ENCODE measurements around the gene TOLLIP. TPM values are rescaled to one million over a fixed set of nuclear protein-coding genes. Genes with fewer than 3 reads are reported as not detected.
"Not testable (repeated sequence)": the region's sequence is repeated elsewhere in the genome, so short reads cannot be mapped to it uniquely, and the experiment has no call there.

The TOLLIP gene
- total and polyA plus RNA-seq, 4 donors = 20.0 to 52.1 (median 34.9) TPM

DNA sequence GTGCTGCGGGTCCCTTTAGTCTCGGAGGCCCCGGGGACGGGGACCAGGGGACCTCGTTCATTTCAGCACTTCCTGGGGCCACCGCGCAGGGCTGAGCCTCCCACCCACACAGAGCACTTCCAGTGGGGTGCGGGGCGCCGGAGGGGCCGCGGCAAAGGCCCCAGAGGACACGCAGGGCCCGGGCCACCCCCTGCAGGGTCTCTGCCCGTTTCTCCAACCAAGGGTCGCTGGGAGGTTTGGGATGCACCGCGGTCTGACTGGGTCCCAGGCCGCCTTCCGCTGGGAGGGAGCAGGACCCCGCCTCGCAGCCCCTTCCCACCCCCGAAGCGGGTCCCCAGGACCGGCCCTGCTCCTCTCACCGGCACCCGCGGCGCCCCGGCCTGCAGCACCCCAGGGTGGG, 37.5 kb downstream of the TOLLIP start:
- H3K27me3 ChIP-seq (ENCODE audit: control insufficient read depth in 1 of 2, insufficient read depth in 2 of 2, low read length in 1 of 2) = no peaks in the 10 kb centered on the region
- no peaks in the 10 kb centered on the region for H3K36me3 ChIP-seq (ENCODE audit: control insufficient read depth in 1 of 2, insufficient read depth in 2 of 2, low read length in 1 of 2)
- intact Hi-C loops (cut with DNase I) = loop anchor here in 1 of 2 donors (10.0 kb wide), 1 partner anchor 213 kb away; the partner anchor contains the start of gene MOB2
- no peaks in the 10 kb centered on the region for H3K9me3 ChIP-seq (ENCODE audit: control insufficient read depth, low read length)
- H3K4me1 ChIP-seq (ENCODE audit: control insufficient read depth in 1 of 2, insufficient read depth in 2 of 2, low read length in 2 of 2) = no peaks in the 10 kb centered on the region
- 89% methylated on average over 30 of the region's 30 CpGs for WGBS, 2 donors
- H3K27ac ChIP-seq (ENCODE audit: low read depth in 1 of 2, low read length in 2 of 2) = no peak overlapping the region
- DNase-seq = no peak
- no peak for ATAC-seq (ENCODE audit: low FRiP score)
- H3K4me3 ChIP-seq (ENCODE audit: low read length in 2 of 2) = no peak overlapping the region

DNA sequence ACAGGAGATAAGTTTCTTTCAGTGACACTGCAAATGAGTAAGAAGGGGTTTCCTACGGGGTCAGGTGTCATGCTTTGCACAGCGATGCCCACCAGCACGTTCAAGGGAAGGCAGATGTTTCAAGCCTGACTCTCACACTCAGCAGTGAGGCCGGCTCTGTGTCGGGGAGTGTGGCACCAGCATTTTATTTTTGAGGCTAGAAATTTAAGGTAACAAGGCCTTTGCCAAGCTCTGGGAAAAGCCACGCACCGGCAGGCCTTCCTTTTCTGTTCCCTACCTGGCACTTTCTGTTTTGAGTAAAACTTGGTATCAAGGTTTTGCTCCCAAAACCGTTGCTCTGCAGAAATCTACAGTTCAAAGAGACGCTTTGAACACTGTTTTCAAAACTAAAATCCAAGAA, 38.0 kb downstream of the TOLLIP start:
- intact Hi-C loops (cut with DNase I) = loop anchor here in 1 of 2 donors (10.0 kb wide), 1 partner anchor 213 kb away; the partner anchor contains the start of gene MOB2
- Histone ChIP-seq H3K36me3 (ENCODE audit: control insufficient read depth in 1 of 2, insufficient read depth in 2 of 2, low read length in 1 of 2) (no peaks in the 10 kb centered on the region), H3K4me1 (ENCODE audit: control insufficient read depth in 1 of 2, insufficient read depth in 2 of 2, low read length in 2 of 2) (no peaks in the 10 kb centered on the region), H3K4me3 (ENCODE audit: low read length in 2 of 2) (no peak overlapping the region), H3K27ac (ENCODE audit: low read depth in 1 of 2, low read length in 2 of 2) (no peak overlapping the region), H3K9me3 (ENCODE audit: control insufficient read depth, low read length) (no peaks in the 10 kb centered on the region), H3K27me3 (ENCODE audit: control insufficient read depth in 1 of 2, insufficient read depth in 2 of 2, low read length in 1 of 2) (no peaks in the 10 kb centered on the region)
- DNase-seq (no peak), ATAC-seq (ENCODE audit: low FRiP score) (no peak)
- 81 to 85% methylated on average over 9 of the region's 9 CpGs for WGBS, 2 donors

GRCh38 chr11:1271002-1271401, 38.4 kb downstream of the TOLLIP start:
- Histone ChIP-seq H3K4me1 (ENCODE audit: control insufficient read depth in 1 of 2, insufficient read depth in 2 of 2, low read length in 2 of 2) (no peaks in the 10 kb centered on the region), H3K9me3 (ENCODE audit: control insufficient read depth, low read length) (no peaks in the 10 kb centered on the region), H3K36me3 (ENCODE audit: control insufficient read depth in 1 of 2, insufficient read depth in 2 of 2, low read length in 1 of 2) (no peaks in the 10 kb centered on the region), H3K4me3 (ENCODE audit: low read length in 2 of 2) (no peak overlapping the region), H3K27ac (ENCODE audit: low read depth in 1 of 2, low read length in 2 of 2) (no peak overlapping the region), H3K27me3 (ENCODE audit: control insufficient read depth in 1 of 2, insufficient read depth in 2 of 2, low read length in 1 of 2) (no peaks in the 10 kb centered on the region)
- ATAC-seq (ENCODE audit: low FRiP score) = no peak
- no peak for DNase-seq
- WGBS, 2 donors = 61 to 70% methylated on average over 13 of the region's 13 CpGs
- intact Hi-C loops (cut with DNase I) = loop anchor here in 1 of 2 donors (10.0 kb wide), 1 partner anchor 214 kb away; the partner anchor contains the start of gene MOB2

GRCh38 chr11:1270476-1270875, 39.0 kb downstream of the TOLLIP start:
- ATAC-seq (ENCODE audit: low FRiP score) = no peak

GRCh38 chr11:1269957-1270356, 39.5 kb downstream of the TOLLIP start:
- intact Hi-C loops (cut with DNase I) = loop anchor here in 1 of 2 donors (10.0 kb wide), 1 partner anchor 215 kb away; the partner anchor contains the start of gene MOB2
- Histone ChIP-seq H3K27me3 (ENCODE audit: control insufficient read depth in 1 of 2, insufficient read depth in 2 of 2, low read length in 1 of 2) (no peaks in the 10 kb centered on the region), H3K4me3 (ENCODE audit: low read length in 2 of 2) (no peak overlapping the region), H3K4me1 (ENCODE audit: control insufficient read depth in 1 of 2, insufficient read depth in 2 of 2, low read length in 2 of 2) (no peaks in the 10 kb centered on the region), H3K27ac (ENCODE audit: low read depth in 1 of 2, low read length in 2 of 2) (no peak overlapping the region), H3K36me3 (ENCODE audit: control insufficient read depth in 1 of 2, insufficient read depth in 2 of 2, low read length in 1 of 2) (no peaks in the 10 kb centered on the region), H3K9me3 (ENCODE audit: control insufficient read depth, low read length) (no peaks in the 10 kb centered on the region)
- ATAC-seq (ENCODE audit: low FRiP score) (no peak), DNase-seq (no peak)
- 88 to 91% methylated on average over 5 of the region's 5 CpGs for WGBS, 2 donors

More at GRCh38 chr11:1270476-1270875, 39.0 kb downstream of the TOLLIP start:
- 94 to 96% methylated on average over 10 of the region's 10 CpGs for WGBS, 2 donors
- H3K36me3 ChIP-seq (ENCODE audit: control insufficient read depth in 1 of 2, insufficient read depth in 2 of 2, low read length in 1 of 2) = no peaks in the 10 kb centered on the region
- no peaks in the 10 kb centered on the region for H3K4me1 ChIP-seq (ENCODE audit: control insufficient read depth in 1 of 2, insufficient read depth in 2 of 2, low read length in 2 of 2)
- H3K27ac ChIP-seq (ENCODE audit: low read depth in 1 of 2, low read length in 2 of 2) = no peak overlapping the region
- DNase-seq = no peak
- intact Hi-C loops (cut with DNase I) = loop anchor here in 1 of 2 donors (10.0 kb wide), 1 partner anchor 214 kb away; the partner anchor contains the start of gene MOB2
- H3K9me3 ChIP-seq (ENCODE audit: control insufficient read depth, low read length) = no peaks in the 10 kb centered on the region
- H3K27me3 ChIP-seq (ENCODE audit: control insufficient read depth in 1 of 2, insufficient read depth in 2 of 2, low read length in 1 of 2) = no peaks in the 10 kb centered on the region
- H3K4me3 ChIP-seq (ENCODE audit: low read length in 2 of 2) = no peak overlapping the region

- WGBS, 2 donors = 77 to 82% methylated on average over 9 of the region's 9 CpGs
- Histone ChIP-seq H3K36me3 (ENCODE audit: control insufficient read depth in 1 of 2, insufficient read depth in 2 of 2, low read length in 1 of 2) (no peaks in the 10 kb centered on the region), H3K4me1 (ENCODE audit: control insufficient read depth in 1 of 2, insufficient read depth in 2 of 2, low read length in 2 of 2) (no peaks in the 10 kb centered on the region), H3K4me3 (ENCODE audit: low read length in 2 of 2) (no peak overlapping the region), H3K27me3 (ENCODE audit: control insufficient read depth in 1 of 2, insufficient read depth in 2 of 2, low read length in 1 of 2) (no peaks in the 10 kb centered on the region), H3K9me3 (ENCODE audit: control insufficient read depth, low read length) (no peaks in the 10 kb centered on the region), H3K27ac (ENCODE audit: low read depth in 1 of 2, low read length in 2 of 2) (no peak overlapping the region)
- ATAC-seq (ENCODE audit: low FRiP score) (no peak), DNase-seq (no peak)
- intact Hi-C loops (cut with DNase I) = no loop called here
These were observed 41.9 kb downstream of the TOLLIP start for GRCh38 chr11:1267441-1268100.

- H3K9me3 ChIP-seq (ENCODE audit: control insufficient read depth, low read length); H3K27me3 ChIP-seq (ENCODE audit: control insufficient read depth in 1 of 2, insufficient read depth in 2 of 2, low read length in 1 of 2); ATAC-seq (ENCODE audit: low FRiP score); DNase-seq; H3K27ac ChIP-seq (ENCODE audit: low read depth in 1 of 2, low read length in 2 of 2); H3K36me3 ChIP-seq (ENCODE audit: control insufficient read depth in 1 of 2, insufficient read depth in 2 of 2, low read length in 1 of 2); H3K4me3 ChIP-seq (ENCODE audit: low read length in 2 of 2); H3K4me1 ChIP-seq (ENCODE audit: control insufficient read depth in 1 of 2, insufficient read depth in 2 of 2, low read length in 2 of 2); intact Hi-C loops (cut with DNase I): not testable (repeated sequence)
- 90 to 92% methylated on average over 2 of the region's 2 CpGs for WGBS, 2 donors
These were observed 42.5 kb downstream of the TOLLIP start for GRCh38 chr11:1266976-1267375.

DNA sequence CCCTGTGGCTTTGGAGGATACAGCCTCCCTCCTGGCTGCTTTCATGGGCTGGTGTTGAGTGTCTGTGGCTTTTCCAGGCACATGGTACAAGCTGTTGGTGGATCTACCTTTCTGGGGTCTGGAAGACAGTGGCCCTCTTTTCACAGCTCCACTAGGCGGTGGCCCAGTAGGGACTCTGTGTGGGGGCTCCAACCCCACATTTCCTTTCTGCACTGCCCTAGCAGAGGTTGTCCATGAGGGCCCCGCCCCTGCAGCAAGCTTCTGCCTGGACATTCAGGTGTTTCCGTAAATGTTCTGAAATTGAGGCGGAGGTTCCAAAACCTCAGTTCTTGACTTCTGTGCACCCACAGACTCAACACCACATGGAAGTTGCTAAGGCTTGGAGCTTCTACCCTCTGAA, 44.0 kb downstream of the TOLLIP start:
- DNase-seq; H3K27ac ChIP-seq (ENCODE audit: low read depth in 1 of 2, low read length in 2 of 2); H3K27me3 ChIP-seq (ENCODE audit: control insufficient read depth in 1 of 2, insufficient read depth in 2 of 2, low read length in 1 of 2); H3K4me1 ChIP-seq (ENCODE audit: control insufficient read depth in 1 of 2, insufficient read depth in 2 of 2, low read length in 2 of 2); H3K9me3 ChIP-seq (ENCODE audit: control insufficient read depth, low read length); H3K4me3 ChIP-seq (ENCODE audit: low read length in 2 of 2); ATAC-seq (ENCODE audit: low FRiP score); intact Hi-C loops (cut with DNase I); H3K36me3 ChIP-seq (ENCODE audit: control insufficient read depth in 1 of 2, insufficient read depth in 2 of 2, low read length in 1 of 2): not testable (repeated sequence)
- 97 to 98% methylated on average over 4 of the region's 4 CpGs for WGBS, 2 donors

- not testable (repeated sequence) for H3K4me1 ChIP-seq (ENCODE audit: control insufficient read depth in 1 of 2, insufficient read depth in 2 of 2, low read length in 2 of 2); DNase-seq
These were observed 45.0 kb downstream of the TOLLIP start for GRCh38 chr11:1264444-1264843.

More at GRCh38 chr11:1264444-1264843, 45.0 kb downstream of the TOLLIP start:
- H3K27me3 ChIP-seq (ENCODE audit: control insufficient read depth in 1 of 2, insufficient read depth in 2 of 2, low read length in 1 of 2); H3K36me3 ChIP-seq (ENCODE audit: control insufficient read depth in 1 of 2, insufficient read depth in 2 of 2, low read length in 1 of 2); H3K9me3 ChIP-seq (ENCODE audit: control insufficient read depth, low read length); H3K4me3 ChIP-seq (ENCODE audit: low read length in 2 of 2); H3K27ac ChIP-seq (ENCODE audit: low read depth in 1 of 2, low read length in 2 of 2): not testable (repeated sequence)
- 25 to 30% methylated on average over 3 of the region's 3 CpGs for WGBS, 2 donors
- ATAC-seq (ENCODE audit: low FRiP score) = peak; percentile 51
- intact Hi-C loops (cut with DNase I) = loop anchor here (5.0 kb wide), 3 partner anchors 33 to 253 kb away; partner anchors contain the start of gene TOLLIP (in 1 of the 2)
